ENCODE results near the gene GPR150.

DNA sequence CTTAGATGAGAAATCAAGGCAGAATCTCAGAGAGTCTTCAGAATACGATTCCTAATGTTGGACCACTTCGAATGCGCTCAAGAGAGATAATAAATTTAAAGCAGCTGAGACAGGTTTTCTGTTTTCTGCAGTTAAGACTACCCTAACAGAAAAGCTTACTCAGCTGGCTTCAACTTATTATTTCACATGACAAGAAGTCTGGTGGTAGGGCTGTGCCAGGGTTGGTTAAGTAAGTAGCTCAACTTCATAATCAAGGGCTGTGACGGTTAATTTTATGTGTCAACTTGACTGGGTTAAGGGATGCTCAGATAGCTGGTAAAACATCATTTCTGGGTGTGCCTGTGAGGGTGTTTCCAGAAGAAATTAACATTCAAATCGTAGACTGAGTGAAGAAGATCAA lies 3.8 kb downstream of the GPR150 start:
- TF ChIP-seq, protein P1, sequence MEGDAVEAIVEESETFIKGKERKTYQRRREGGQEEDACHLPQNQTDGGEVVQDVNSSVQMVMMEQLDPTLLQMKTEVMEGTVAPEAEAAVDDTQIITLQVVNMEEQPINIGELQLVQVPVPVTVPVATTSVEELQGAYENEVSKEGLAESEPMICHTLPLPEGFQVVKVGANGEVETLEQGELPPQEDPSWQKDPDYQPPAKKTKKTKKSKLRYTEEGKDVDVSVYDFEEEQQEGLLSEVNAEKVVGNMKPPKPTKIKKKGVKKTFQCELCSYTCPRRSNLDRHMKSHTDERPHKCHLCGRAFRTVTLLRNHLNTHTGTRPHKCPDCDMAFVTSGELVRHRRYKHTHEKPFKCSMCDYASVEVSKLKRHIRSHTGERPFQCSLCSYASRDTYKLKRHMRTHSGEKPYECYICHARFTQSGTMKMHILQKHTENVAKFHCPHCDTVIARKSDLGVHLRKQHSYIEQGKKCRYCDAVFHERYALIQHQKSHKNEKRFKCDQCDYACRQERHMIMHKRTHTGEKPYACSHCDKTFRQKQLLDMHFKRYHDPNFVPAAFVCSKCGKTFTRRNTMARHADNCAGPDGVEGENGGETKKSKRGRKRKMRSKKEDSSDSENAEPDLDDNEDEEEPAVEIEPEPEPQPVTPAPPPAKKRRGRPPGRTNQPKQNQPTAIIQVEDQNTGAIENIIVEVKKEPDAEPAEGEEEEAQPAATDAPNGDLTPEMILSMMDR (conservative IDR thresholded peaks at IDR 0.05; ENCODE audit: low read depth, low read length), result no peak
- TF ChIP-seq EZH2 (IDR thresholded peaks at IDR 0.05; ENCODE audit: low read length, unreplicated experiment), result no peak
